HEK293T (cell line): ENCODE results near the gene TMED10.
"Not testable (repeated sequence)": the region's sequence is repeated elsewhere in the genome, so short reads cannot be mapped to it uniquely, and the experiment has no call there.

Experiments
- CTCF ChIA-PET: fragments of 350-600 bp; formaldehyde crosslinking; extraction: SDS; loops from one replicate; lab custom pipeline; 2021; ENCODE audit warnings: antibody characterized with exemption, inconsistent platforms; lab: Yijun Ruan, JAX
- POLR2A ChIA-PET: fragments of 350-600 bp; formaldehyde crosslinking; extraction: SDS; loops from one replicate; lab custom pipeline; 2020; ENCODE audit warnings: antibody characterized with exemption, inconsistent platforms; lab: Yijun Ruan, JAX
- DNase-seq: peaks from one replicate; pipeline ENCODE4 v3.0.0; 2012; ENCODE audit warnings: mixed read lengths; ENCODE audit errors: extremely low spot score
- ARNT ChIP-seq: fragments of 450-650 bp; IDR thresholded peaks from 2 replicates; pipeline ENCODE4 v1.6.1; 2017; ENCODE audit warnings: mild to moderate bottlenecking
- BHLHE40 ChIP-seq: fragments of 450-650 bp; IDR thresholded peaks from 2 replicates; pipeline ENCODE4 v1.6.1; 2016; ENCODE audit warnings: mild to moderate bottlenecking, moderate library complexity, borderline replicate concordance
- CTBP1 ChIP-seq: fragments of 450-650 bp; IDR thresholded peaks from 2 replicates; pipeline ENCODE4 v1.6.1; 2016; ENCODE audit warnings: borderline replicate concordance
- ELF4 ChIP-seq: fragments of 450-650 bp; IDR thresholded peaks from 2 replicates; pipeline ENCODE4 v1.6.1; 2017; ENCODE audit warnings: antibody characterized with exemption
- FOXA1 ChIP-seq: fragments of 450-650 bp; IDR thresholded peaks from 2 replicates; pipeline ENCODE4 v1.6.1; 2016; ENCODE audit warnings: mild to moderate bottlenecking
- FOXK2 ChIP-seq: fragments of 450-650 bp; IDR thresholded peaks from 2 replicates; pipeline ENCODE4 v1.6.1; 2016; ENCODE audit warnings: mild to moderate bottlenecking
- FOXM1 ChIP-seq: fragments of 450-650 bp; IDR thresholded peaks from 2 replicates; pipeline ENCODE4 v1.6.1; 2017; ENCODE audit warnings: mild to moderate bottlenecking, borderline replicate concordance
- HDGF ChIP-seq: fragments of 450-650 bp; IDR thresholded peaks from 2 replicates; pipeline ENCODE4 v1.6.1; 2017; ENCODE audit warnings: antibody characterized with exemption, borderline replicate concordance
- L3MBTL2 ChIP-seq: fragments of 450-650 bp; conservative IDR thresholded peaks from 2 replicates; pipeline ENCODE4 v1.6.1; 2016; ENCODE audit warnings: mild to moderate bottlenecking
- LEF1 ChIP-seq: fragments of 450-650 bp; IDR thresholded peaks from 2 replicates; pipeline ENCODE4 v1.6.1; 2017; ENCODE audit warnings: mild to moderate bottlenecking, borderline replicate concordance
- NFRKB ChIP-seq: fragments of 450-650 bp; IDR thresholded peaks from 2 replicates; pipeline ENCODE4 v1.6.1; 2016; ENCODE audit warnings: mild to moderate bottlenecking, moderate library complexity
- PKNOX1 ChIP-seq: fragments of 450-650 bp; IDR thresholded peaks from 2 replicates; pipeline ENCODE4 v1.6.1; 2016
- SP1 ChIP-seq: fragments of 450-650 bp; IDR thresholded peaks from 2 replicates; pipeline ENCODE4 v1.6.1; 2017
- SUZ12 ChIP-seq: fragments of 450-650 bp; IDR thresholded peaks from 2 replicates; pipeline ENCODE4 v1.6.1; 2016; ENCODE audit warnings: mild to moderate bottlenecking
- TARDBP ChIP-seq: fragments of 450-650 bp; IDR thresholded peaks from 2 replicates; pipeline ENCODE4 v1.6.1; 2016
- ZNF384 ChIP-seq: fragments of 450-650 bp; IDR thresholded peaks from 2 replicates; pipeline ENCODE4 v1.6.1; 2016

Gene TMED10

DNA sequence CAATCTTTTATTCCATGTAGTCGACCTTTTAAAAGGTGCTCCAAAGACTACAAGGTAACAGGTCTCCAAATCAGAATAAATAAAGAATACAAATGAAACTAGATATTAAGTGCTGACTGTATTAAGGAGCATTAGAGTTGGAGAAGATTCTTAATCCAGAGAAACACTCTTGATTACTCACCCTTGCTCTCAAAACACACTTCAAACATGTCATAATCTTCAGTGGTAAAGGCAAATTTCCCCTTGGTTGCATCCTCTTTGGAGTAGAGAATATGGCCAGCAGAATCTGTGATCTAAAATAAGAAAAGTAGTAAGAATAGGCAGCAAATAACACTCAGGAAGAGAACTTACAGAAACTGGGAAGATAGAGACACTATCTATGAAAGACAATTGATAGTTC lies 24.6 kb downstream of the TMED10 start:
- POLR2A ChIA-PET, result no interaction called here
- CTCF ChIA-PET, result no interaction called here
- DNase-seq, result no peak
- no peak for TF ChIP-seq FOXA1
- no peak for TF ChIP-seq SUZ12
- TF ChIP-seq ZNF384, result no peak
- TF ChIP-seq ARNT, result no peak
- no peak for TF ChIP-seq L3MBTL2
- TF ChIP-seq LEF1, result no peak

GRCh38 chr14:75150637-75151036 lies 25.8 kb downstream of the TMED10 start:
- CTCF ChIA-PET, POLR2A ChIA-PET, DNase-seq: not testable (repeated sequence)

GRCh38 chr14:75150150-75150549 lies 26.3 kb downstream of the TMED10 start:
- no peak for DNase-seq
- POLR2A ChIA-PET, result no interaction called here
- TF ChIP-seq FOXA1, result no peak
- no peak for TF ChIP-seq HDGF
- no peak for TF ChIP-seq SP1
- TF ChIP-seq L3MBTL2, result no peak
- no peak for TF ChIP-seq CTBP1
- no peak for TF ChIP-seq FOXM1
- no peak for TF ChIP-seq NFRKB
- no peak for TF ChIP-seq FOXK2
- no peak for TF ChIP-seq ZNF384
- TF ChIP-seq PKNOX1, result no peak
- TF ChIP-seq ELF4, result no peak
- TF ChIP-seq ARNT, result no peak
- TF ChIP-seq SUZ12, result no peak
- no peak for TF ChIP-seq BHLHE40
- CTCF ChIA-PET, result no interaction called here

DNA sequence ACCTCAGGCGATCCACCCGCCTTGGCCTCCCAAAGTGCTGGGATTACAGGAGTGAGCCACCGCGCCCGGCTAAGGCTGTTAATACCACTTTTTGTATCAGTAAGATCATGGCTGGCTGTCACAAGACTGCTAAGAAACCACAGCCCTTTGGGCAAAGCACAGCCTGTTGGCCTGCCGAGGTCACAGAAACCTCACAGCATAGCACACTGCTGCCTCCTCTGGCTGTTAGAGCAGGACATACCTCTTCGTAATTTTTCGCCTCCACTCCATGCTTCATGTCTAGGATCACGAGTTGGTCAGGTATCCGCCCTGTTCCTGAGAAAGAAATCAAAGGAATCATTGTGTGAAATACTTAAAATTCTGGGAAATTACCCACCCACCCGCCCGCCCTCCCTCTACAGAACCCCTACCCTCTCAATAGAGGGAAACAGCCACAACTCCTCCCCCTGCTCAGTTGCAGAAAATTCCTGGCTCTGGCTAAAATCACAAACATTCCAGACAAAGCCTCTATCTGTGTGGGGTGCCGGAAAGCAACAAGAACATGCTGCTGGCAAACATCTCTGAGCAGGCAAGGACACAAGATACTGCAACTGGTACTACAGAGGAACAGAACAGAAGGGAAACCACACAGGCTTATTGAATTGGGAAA lies 28.9 kb downstream of the TMED10 start:
- CTCF ChIA-PET, result no interaction called here
- no peak for DNase-seq
- TF ChIP-seq PKNOX1, result no peak
- TF ChIP-seq CTBP1, result no peak
- no peak for TF ChIP-seq ELF4
- no peak for TF ChIP-seq SP1
- no peak for TF ChIP-seq L3MBTL2
- TF ChIP-seq LEF1, result no peak
- no peak for TF ChIP-seq FOXM1
- TF ChIP-seq FOXA1, result no peak
- TF ChIP-seq ZNF384, result no peak
- TF ChIP-seq ARNT, result no peak
- TF ChIP-seq TARDBP, result no peak
- no peak for TF ChIP-seq FOXK2
- TF ChIP-seq SUZ12, result no peak
- no peak for TF ChIP-seq BHLHE40
- no peak for TF ChIP-seq HDGF
- no peak for TF ChIP-seq NFRKB

DNA sequence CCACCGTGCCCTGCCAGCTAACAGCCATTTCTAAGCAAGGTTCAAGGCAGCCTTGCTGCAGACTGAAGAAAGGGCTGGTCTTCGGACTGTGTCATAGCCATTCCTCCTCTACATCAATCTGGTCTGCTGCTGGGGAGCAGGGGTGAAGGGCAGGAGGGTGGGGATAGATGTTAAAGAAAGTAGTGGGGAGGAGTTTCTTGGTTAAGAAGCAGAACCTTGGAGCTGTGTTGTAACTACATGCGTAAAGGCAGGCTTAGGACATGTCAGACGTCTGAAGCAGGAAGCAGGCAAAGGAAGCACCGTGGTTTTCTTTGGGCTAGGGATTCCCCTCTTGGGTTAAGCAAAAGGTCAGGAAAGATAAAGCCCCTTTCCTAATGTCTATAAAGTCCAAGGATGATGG lies 31.5 kb downstream of the TMED10 start:
- ChIA-PET CTCF (no interaction called here), POLR2A (no interaction called here)
- DNase-seq, result no peak
- TF ChIP-seq SUZ12 (no peak), HDGF (no peak), SP1 (no peak), ZNF384 (no peak), PKNOX1 (no peak)

More for the DNA sequence above, 28.9 kb downstream of the TMED10 start:
- POLR2A ChIA-PET, result no interaction called here

DNA sequence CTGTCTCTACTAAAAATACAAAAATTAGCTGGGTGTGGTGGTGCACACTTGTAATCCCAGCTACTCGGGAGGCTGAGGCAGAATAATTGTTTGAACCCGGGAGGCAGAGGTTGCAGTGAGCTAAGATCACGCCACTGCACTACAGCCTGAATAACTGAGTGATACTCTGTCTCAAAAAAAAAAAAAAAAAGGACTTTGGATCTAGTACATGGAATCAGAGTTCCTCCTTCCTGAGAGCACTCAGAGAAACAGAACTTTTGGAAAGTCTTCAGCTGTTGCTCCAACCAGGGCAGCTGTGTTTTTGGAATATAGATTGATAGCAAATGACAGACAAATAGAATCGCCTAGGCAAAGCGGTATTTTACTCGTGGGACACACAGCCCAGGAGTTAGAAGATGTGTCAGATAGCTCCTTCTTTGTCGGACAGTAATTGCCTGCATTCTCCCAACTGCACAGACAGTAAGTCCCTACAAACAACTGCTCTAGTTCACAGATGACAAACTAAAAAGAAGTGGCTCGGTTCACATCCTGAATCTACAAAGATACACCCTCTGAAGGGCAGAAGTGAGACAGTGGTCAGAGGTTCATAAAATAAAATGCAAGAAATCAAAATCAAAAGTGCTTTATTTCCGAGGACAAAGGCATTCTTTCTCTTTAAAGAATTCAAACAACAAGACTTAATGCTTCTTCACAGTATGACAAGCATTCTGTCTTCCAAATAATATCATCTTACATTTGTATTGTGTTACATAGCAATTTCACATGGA lies 32.5 kb downstream of the TMED10 start:
- no peak for TF ChIP-seq FOXM1
- TF ChIP-seq BHLHE40, result no peak
- TF ChIP-seq SP1, result no peak
- TF ChIP-seq ELF4, result no peak
- TF ChIP-seq PKNOX1, result no peak
- no peak for TF ChIP-seq FOXK2
- no peak for TF ChIP-seq HDGF
- no peak for TF ChIP-seq SUZ12
- TF ChIP-seq CTBP1, result no peak
- TF ChIP-seq FOXA1, result no peak
- no peak for TF ChIP-seq ARNT
- no peak for TF ChIP-seq L3MBTL2
- TF ChIP-seq TARDBP, result no peak
- TF ChIP-seq LEF1, result no peak
- no peak for TF ChIP-seq ZNF384
- no peak for TF ChIP-seq NFRKB
- DNase-seq, result no peak
- ChIA-PET CTCF (no interaction called here), POLR2A (interaction anchor here (1.8 kb wide), 1 partner anchor 17 kb away, joined by 5 read pairs; the partner anchor contains the start of gene NEK9)
